Transverse colon (tissue), 4 donors: Measurements from ENCODE around the gene MYO9A.
"Not testable (repeated sequence)": the region's sequence is repeated elsewhere in the genome, so short reads cannot be mapped to it uniquely, and the experiment has no call there.

ENCODE experiments used
- CTCF ChIP-seq, 5 experiments: fragments of 200-600 bp in 3 of 5; fragments of 450-650 bp in 2 of 5; sonication (generic) in 3 of 5; IDR thresholded peaks; 1 replicate in 2 of 5; 2 replicates in 3 of 5; pipeline ENCODE4 v1.5.1; 2016 to 2017; ENCODE audit warnings: antibody characterized with exemption in 5 of 5, inconsistent platforms in 3 of 5, mild to moderate bottlenecking in 2 of 5, moderate library complexity in 1 of 5
- EP300 ChIP-seq: sonication (generic); formaldehyde crosslinking; IDR thresholded peaks from one replicate; pipeline ENCODE4 v1.6.1; 2017; ENCODE audit warnings: antibody characterized with exemption, low read depth
- POLR2AphosphoS5 ChIP-seq, 3 donors: sonication (generic); formaldehyde crosslinking; IDR thresholded peaks; one replicate each; pipeline ENCODE4 v1.6.1; 2016; ENCODE audit warnings: antibody characterized with exemption in 3 of 3

- not testable (repeated sequence) for TF ChIP-seq POLR2AphosphoS5 (IDR thresholded peaks at IDR 0.05); EP300; CTCF (IDR thresholded peaks at IDR 0.05)
Observed at GRCh38 chr15:72100551-72100950, 17.4 kb downstream of the MYO9A start.
